ENCODE results near the gene TSPAN15. TPM values are rescaled to one million over a fixed set of nuclear protein-coding genes. Genes with fewer than 3 reads are reported as not detected.
"Not testable (repeated sequence)": the region's sequence is repeated elsewhere in the genome, so short reads cannot be mapped to it uniquely, and the experiment has no call there.

The TSPAN15 gene
- polyA plus RNA-seq, 3 donors, result 23.9 to 137 (median 25.0) TPM

- no peak overlapping the region for H3K27ac ChIP-seq (ENCODE audit: low read depth, low read length)
- WGBS, 3 donors, result 95 to 97% (median 95%) methylated on average over 6 of the region's 6 CpGs
Measured at GRCh38 chr10:69504576-69505250, 53.4 kb downstream of the TSPAN15 start.

- H3K27ac ChIP-seq (ENCODE audit: low read depth, low read length), result no peak overlapping the region
- WGBS, 3 donors, result 85 to 92% (median 92%) methylated on average over 15 of the region's 15 CpGs
Measured at GRCh38 chr10:69505636-69506318, 54.5 kb downstream of the TSPAN15 start.

GRCh38 chr10:69506487-69506833 is 55.2 kb downstream of the TSPAN15 start:
- WGBS, 3 donors, result 92 to 100% (median 96%) methylated on average over 2 to 3 of the region's 3 CpGs
- no peak overlapping the region for H3K27ac ChIP-seq (ENCODE audit: low read depth, low read length)

- WGBS, 3 donors, result 71 to 79% (median 74%) methylated on average over 19 of the region's 19 CpGs
- no peak overlapping the region for H3K27ac ChIP-seq (ENCODE audit: low read depth, low read length)
Measured at GRCh38 chr10:69506834-69507713, 55.8 kb downstream of the TSPAN15 start.

GRCh38 chr10:69508738-69509340 is 57.6 kb downstream of the TSPAN15 start:
- no peak overlapping the region for H3K27ac ChIP-seq (ENCODE audit: low read depth, low read length)
- 78 to 88% (median 85%) methylated on average over 7 of the region's 7 CpGs for WGBS, 3 donors

GRCh38 chr10:69512901-69513300 is 61.6 kb downstream of the TSPAN15 start:
- H3K27ac ChIP-seq (ENCODE audit: low read depth, low read length), result no peak overlapping the region
- 38 to 42% (median 40%) methylated on average over 2 of the region's 2 CpGs for WGBS, 3 donors

- H3K27ac ChIP-seq (ENCODE audit: low read depth, low read length), result no peak overlapping the region
Measured at GRCh38 chr10:69513617-69514016, 62.4 kb downstream of the TSPAN15 start.

GRCh38 chr10:69515699-69516259 is 64.5 kb downstream of the TSPAN15 start:
- 24 to 42% (median 30%) methylated on average over 11 of the region's 11 CpGs for WGBS, 3 donors
- no peak overlapping the region for H3K27ac ChIP-seq (ENCODE audit: low read depth, low read length)

More at GRCh38 chr10:69513617-69514016, 62.4 kb downstream of the TSPAN15 start:
- WGBS, 3 donors, result 88 to 94% (median 91%) methylated on average over 4 of the region's 4 CpGs

- 37 to 49% (median 47%) methylated on average over 3 of the region's 3 CpGs for WGBS, 3 donors
- H3K27ac ChIP-seq (ENCODE audit: low read depth, low read length), result no peak overlapping the region
Measured at GRCh38 chr10:69516316-69516715, 65.1 kb downstream of the TSPAN15 start.

GRCh38 chr10:69516796-69517195 is 65.5 kb downstream of the TSPAN15 start:
- no peak overlapping the region for H3K27ac ChIP-seq (ENCODE audit: low read depth, low read length)
- 81 to 89% (median 85%) methylated on average over 4 of the region's 4 CpGs for WGBS, 3 donors

- 82 to 88% (median 85%) methylated on average over 9 of the region's 9 CpGs for WGBS, 3 donors
Measured at GRCh38 chr10:69517271-69517848, 66.1 kb downstream of the TSPAN15 start.

GRCh38 chr10:69527961-69528360 is 76.7 kb downstream of the TSPAN15 start:
- no peak overlapping the region for H3K27ac ChIP-seq (ENCODE audit: low read depth, low read length)
- 92 to 100% (median 96%) methylated on average over 4 to 11 of the region's 11 CpGs for WGBS, 3 donors

More at GRCh38 chr10:69517271-69517848, 66.1 kb downstream of the TSPAN15 start:
- no peak overlapping the region for H3K27ac ChIP-seq (ENCODE audit: low read depth, low read length)

GRCh38 chr10:69533658-69534057 is 82.4 kb downstream of the TSPAN15 start:
- WGBS, 3 donors, result 51 to 82% (median 76%) methylated on average over 3 of the region's 3 CpGs
- no peak overlapping the region for H3K27ac ChIP-seq (ENCODE audit: low read depth, low read length)

GRCh38 chr10:69536521-69536920 is 85.3 kb downstream of the TSPAN15 start:
- H3K27ac ChIP-seq (ENCODE audit: low read depth, low read length), result not testable (repeated sequence)
- 93 to 95% (median 94%) methylated on average over 11 of the region's 11 CpGs for WGBS, 3 donors

- H3K27ac ChIP-seq (ENCODE audit: low read depth, low read length), result no peak overlapping the region
- WGBS, 3 donors, result 85 to 93% (median 89%) methylated on average over 6 of the region's 6 CpGs
Measured at GRCh38 chr10:69537449-69537848, 86.2 kb downstream of the TSPAN15 start.

- 70 to 79% (median 75%) methylated on average over 3 of the region's 3 CpGs for WGBS, 3 donors
- no peak overlapping the region for H3K27ac ChIP-seq (ENCODE audit: low read depth, low read length)
Measured at GRCh38 chr10:69538461-69538860, 87.2 kb downstream of the TSPAN15 start.

- 61 to 91% (median 64%) methylated on average over 2 of the region's 2 CpGs for WGBS, 3 donors
- no peak overlapping the region for H3K27ac ChIP-seq (ENCODE audit: low read depth, low read length)
Measured at GRCh38 chr10:69541463-69541862, 90.2 kb downstream of the TSPAN15 start.

- no peak overlapping the region for H3K27ac ChIP-seq (ENCODE audit: low read depth, low read length)
Measured at GRCh38 chr10:69549959-69550358, 98.7 kb downstream of the TSPAN15 start.
